Neural cell (in vitro differentiated cells): ENCODE data around the gene SLC34A3. TPM values are rescaled to one million over a fixed set of nuclear protein-coding genes. Genes with fewer than 3 reads are reported as not detected.

Source experiments
- H2AFZ ChIP-seq: fragments of 200-600, 300-800 bp; sonication (generic), shearing (Covaris generic); 2 replicates; pipeline ENCODE4 v1.6.0; 2014; ENCODE audit warnings: low read depth, mild to moderate bottlenecking, antibody characterized with exemption, low read length, moderate library complexity
- H3F3A ChIP-seq: fragments of 200-600 bp; shearing (Covaris generic); 2 replicates; pipeline ENCODE4 v1.6.1; 2016; ENCODE audit warnings: mild to moderate bottlenecking, moderate library complexity, mixed read lengths, antibody characterized with exemption, low read length; ENCODE audit not compliant: insufficient read depth, poor library complexity, severe bottlenecking
- H3K27ac ChIP-seq: fragments of 200-600, 300-800 bp; sonication (generic), shearing (Covaris generic); 2 replicates; pipeline ENCODE4 v1.5.1; 2014; ENCODE audit warnings: mild to moderate bottlenecking, low read length, moderate library complexity
- H3K27me3 ChIP-seq: fragments of 300-800, 200-600 bp; sonication (generic), shearing (Covaris generic); 2 replicates; pipeline ENCODE4 v1.6.0; 2014; ENCODE audit warnings: mild to moderate bottlenecking, low read depth, low read length, moderate library complexity; ENCODE audit not compliant: insufficient read depth
- H3K36me3 ChIP-seq: fragments of 300-800, 200-600 bp; sonication (generic), shearing (Covaris generic); 2 replicates; pipeline ENCODE4 v1.5.1; 2014; ENCODE audit warnings: mild to moderate bottlenecking, antibody characterized with exemption, low read length, moderate library complexity; ENCODE audit not compliant: insufficient read depth
- H3K4me2 ChIP-seq: fragments of 300-800, 200-600 bp; sonication (generic), shearing (Covaris generic); 2 replicates; pipeline ENCODE4 v1.6.0; 2014; ENCODE audit warnings: mild to moderate bottlenecking, low read length
- H3K4me3 ChIP-seq: fragments of 300-800, 200-600 bp; sonication (generic), shearing (Covaris generic); 2 replicates; pipeline ENCODE4 v1.5.1; 2014; ENCODE audit warnings: mild to moderate bottlenecking, low read length, moderate library complexity
- H3K79me2 ChIP-seq: fragments of 200-600 bp; shearing (Covaris generic); replicated peaks from 2 replicates; pipeline ENCODE4 v1.6.0; 2014; ENCODE audit warnings: mild to moderate bottlenecking, low read length, moderate library complexity; ENCODE audit not compliant: insufficient read depth
- H3K9ac ChIP-seq: fragments of 300-800, 200-600 bp; sonication (generic), shearing (Covaris generic); 2 replicates; pipeline ENCODE4 v1.6.1; 2016; ENCODE audit warnings: mild to moderate bottlenecking, low read length, mixed read lengths
- H3K9me2 ChIP-seq: fragments of 200-600 bp; shearing (Covaris generic); 2 replicates; pipeline ENCODE4 v1.6.1; 2016; ENCODE audit warnings: mild to moderate bottlenecking, low read length, mixed read lengths; ENCODE audit not compliant: insufficient read depth
- H3K9me3 ChIP-seq: fragments of 200-600, 300-800 bp; sonication (generic), shearing (Covaris generic); 2 replicates; pipeline ENCODE4 v1.6.1; 2016; ENCODE audit warnings: mild to moderate bottlenecking, mixed run types, low read length, moderate library complexity, mixed read lengths
- H4K20me1 ChIP-seq: fragments of 200-600 bp; shearing (Covaris generic); 2 replicates; pipeline ENCODE4 v1.6.1; 2016; ENCODE audit warnings: mild to moderate bottlenecking, mixed run types; ENCODE audit not compliant: insufficient read depth
- CTCF ChIP-seq: fragments of 450-650 bp; IDR thresholded peaks from 2 replicates; pipeline ENCODE4 v1.5.1; 2014; ENCODE audit warnings: antibody characterized with exemption, mild to moderate bottlenecking, moderate library complexity; ENCODE audit not compliant: poor library complexity, severe bottlenecking
- EP300 ChIP-seq: fragments of 450-650 bp; conservative IDR thresholded peaks from 2 replicates; pipeline ENCODE4 v1.6.1; 2014; ENCODE audit warnings: antibody characterized with exemption, mild to moderate bottlenecking, moderate library complexity; ENCODE audit not compliant: poor library complexity, severe bottlenecking
- EZH2 ChIP-seq: fragments of 200-600, 300-800 bp; shearing (Covaris generic), sonication (generic); IDR thresholded peaks from 2 replicates; pipeline ENCODE4 v1.6.1; 2014; ENCODE audit warnings: antibody characterized with exemption, low read length, borderline replicate concordance, mild to moderate bottlenecking; ENCODE audit not compliant: insufficient read depth, poor library complexity, severe bottlenecking
- MXI1 ChIP-seq: fragments of 450-650 bp; conservative IDR thresholded peaks from 2 replicates; pipeline ENCODE4 v1.6.1; 2014; ENCODE audit warnings: antibody characterized with exemption, mild to moderate bottlenecking; ENCODE audit not compliant: poor library complexity, severe bottlenecking
- POLR2AphosphoS5 ChIP-seq: IDR thresholded peaks from 2 replicates; pipeline ENCODE4 v1.6.1; 2012
- RAD21 ChIP-seq: fragments of 450-650 bp; conservative IDR thresholded peaks from 2 replicates; pipeline ENCODE4 v1.6.1; 2014; ENCODE audit warnings: antibody characterized with exemption, mild to moderate bottlenecking, moderate library complexity
- SMC3 ChIP-seq: fragments of 450-650 bp; conservative IDR thresholded peaks from 2 replicates; pipeline ENCODE4 v1.6.1; 2014; ENCODE audit warnings: antibody characterized with exemption, mild to moderate bottlenecking, moderate library complexity; ENCODE audit not compliant: poor library complexity
- TAF1 ChIP-seq: IDR thresholded peaks from 2 replicates; pipeline ENCODE4 v1.6.1; 2012; ENCODE audit warnings: low read depth
- polyA plus RNA-seq: library from polyadenylated mRNA; depleted of rRNA; stranded (reverse); fragments of >200 nt; gene quantifications from 2 replicates; pipeline ENCODE4 v1.2.3, GENCODE V29; 2014
- TF ChIP-seq, protein P1 (sequence below): IDR thresholded peaks from 2 replicates; pipeline ENCODE4 v1.6.1; 2012; ENCODE audit warnings: borderline replicate concordance

Gene SLC34A3
- polyA plus RNA-seq, 1 donor from 2014 or later: 0.27 TPM

- H3K79me2 ChIP-seq: no peaks in the 10 kb centered on the region
- H4K20me1 ChIP-seq: no peaks in the 10 kb centered on the region
- no peak overlapping the region for H3K27ac ChIP-seq
- TF ChIP-seq SMC3 (no peak), POLR2AphosphoS5 (no peak), MXI1 (no peak)
- H3K36me3 ChIP-seq: peaks cover 7% of the 10 kb centered on the region
- no peaks in the 10 kb centered on the region for H3F3A ChIP-seq
- no peaks in the 10 kb centered on the region for H3K27me3 ChIP-seq
- no peak overlapping the region for H2AFZ ChIP-seq
- no peak overlapping the region for H3K9ac ChIP-seq
- no peaks in the 10 kb centered on the region for H3K9me2 ChIP-seq
- no peak overlapping the region for H3K4me2 ChIP-seq
- no peak overlapping the region for H3K4me3 ChIP-seq
- H3K9me3 ChIP-seq: no peaks in the 10 kb centered on the region
These were observed 38.0 kb downstream of the SLC34A3 start for GRCh38 chr9:137268538-137269201.

DNA sequence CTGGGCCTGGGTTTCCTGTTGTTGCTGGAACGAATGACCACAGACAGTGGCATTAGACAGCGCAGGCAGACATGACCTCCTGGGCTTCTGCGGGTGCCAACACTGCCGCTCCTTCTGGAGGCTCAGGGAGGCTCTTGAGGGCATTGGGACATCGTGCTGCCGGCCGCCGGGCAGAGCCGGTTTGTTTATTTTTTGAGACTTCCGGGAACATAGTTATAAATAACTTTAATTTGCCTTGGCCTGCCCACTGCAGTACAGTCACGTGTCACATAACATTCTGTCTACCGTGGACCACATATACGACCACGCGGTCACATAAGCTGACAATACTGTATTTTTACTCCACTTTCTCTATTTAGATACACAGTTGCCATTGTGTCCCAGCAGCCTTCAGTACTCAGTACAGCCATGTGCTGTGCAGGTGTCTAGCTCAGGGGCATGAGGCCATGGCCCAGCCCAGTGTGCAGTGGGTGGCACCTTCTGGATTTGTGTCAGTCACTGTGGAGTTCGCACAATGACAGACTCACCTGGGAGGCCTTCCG lies 38.6 kb downstream of the SLC34A3 start:
- Histone ChIP-seq H2AFZ (no peak overlapping the region), H3K9me3 (no peaks in the 10 kb centered on the region), H3K36me3 (peaks cover 7% of the 10 kb centered on the region), H3K4me2 (no peak overlapping the region), H3K4me3 (no peak overlapping the region), H3K27me3 (no peaks in the 10 kb centered on the region), H3K9me2 (no peaks in the 10 kb centered on the region), H3F3A (no peaks in the 10 kb centered on the region), H3K27ac (no peak overlapping the region), H4K20me1 (no peaks in the 10 kb centered on the region), H3K9ac (no peak overlapping the region), H3K79me2 (no peaks in the 10 kb centered on the region)
- TF ChIP-seq SMC3 (no peak), MXI1 (no peak), RAD21 (no peak), POLR2AphosphoS5 (no peak), CTCF (no peak), EP300 (no peak), EZH2 (no peak), TAF1 (no peak)
- TF ChIP-seq, protein P1, sequence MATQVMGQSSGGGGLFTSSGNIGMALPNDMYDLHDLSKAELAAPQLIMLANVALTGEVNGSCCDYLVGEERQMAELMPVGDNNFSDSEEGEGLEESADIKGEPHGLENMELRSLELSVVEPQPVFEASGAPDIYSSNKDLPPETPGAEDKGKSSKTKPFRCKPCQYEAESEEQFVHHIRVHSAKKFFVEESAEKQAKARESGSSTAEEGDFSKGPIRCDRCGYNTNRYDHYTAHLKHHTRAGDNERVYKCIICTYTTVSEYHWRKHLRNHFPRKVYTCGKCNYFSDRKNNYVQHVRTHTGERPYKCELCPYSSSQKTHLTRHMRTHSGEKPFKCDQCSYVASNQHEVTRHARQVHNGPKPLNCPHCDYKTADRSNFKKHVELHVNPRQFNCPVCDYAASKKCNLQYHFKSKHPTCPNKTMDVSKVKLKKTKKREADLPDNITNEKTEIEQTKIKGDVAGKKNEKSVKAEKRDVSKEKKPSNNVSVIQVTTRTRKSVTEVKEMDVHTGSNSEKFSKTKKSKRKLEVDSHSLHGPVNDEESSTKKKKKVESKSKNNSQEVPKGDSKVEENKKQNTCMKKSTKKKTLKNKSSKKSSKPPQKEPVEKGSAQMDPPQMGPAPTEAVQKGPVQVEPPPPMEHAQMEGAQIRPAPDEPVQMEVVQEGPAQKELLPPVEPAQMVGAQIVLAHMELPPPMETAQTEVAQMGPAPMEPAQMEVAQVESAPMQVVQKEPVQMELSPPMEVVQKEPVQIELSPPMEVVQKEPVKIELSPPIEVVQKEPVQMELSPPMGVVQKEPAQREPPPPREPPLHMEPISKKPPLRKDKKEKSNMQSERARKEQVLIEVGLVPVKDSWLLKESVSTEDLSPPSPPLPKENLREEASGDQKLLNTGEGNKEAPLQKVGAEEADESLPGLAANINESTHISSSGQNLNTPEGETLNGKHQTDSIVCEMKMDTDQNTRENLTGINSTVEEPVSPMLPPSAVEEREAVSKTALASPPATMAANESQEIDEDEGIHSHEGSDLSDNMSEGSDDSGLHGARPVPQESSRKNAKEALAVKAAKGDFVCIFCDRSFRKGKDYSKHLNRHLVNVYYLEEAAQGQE: no peak
